HG03139 (cell line): Measurements from ENCODE around the gene PLD2.

Experiments
- ATAC-seq: cut with Tn5 transposase; IDR thresholded peaks from one replicate; pipeline ENCODE4 v1.9.1; 2021; ENCODE audit not compliant: unreplicated experiment

Gene PLD2

GRCh38 chr17:4788807-4789700 lies 17.9 kb upstream of the PLD2 start, which contains the start of gene GLTPD2:
Gene GLTPD2 (plus strand): TSS chr17:4788964. CDS start chr17:4789012, 48 bp downstream.
- ATAC-seq: no peak

DNA sequence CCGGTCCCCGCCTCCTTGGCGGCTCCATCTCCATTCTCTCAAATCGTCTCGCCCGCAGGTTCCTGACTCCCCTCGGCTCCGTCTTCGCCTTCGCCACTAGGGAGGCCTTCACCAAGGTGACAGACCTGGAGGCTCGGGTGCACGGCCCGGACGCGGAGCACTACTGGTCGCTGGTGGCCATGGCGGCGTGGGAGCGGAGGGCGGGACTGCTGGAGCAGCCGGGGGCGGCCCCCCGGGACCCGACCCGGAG lies 17.3 kb upstream of the PLD2 start:
- ATAC-seq: no peak

GRCh38 chr17:4789951-4790704 lies 16.8 kb upstream of the PLD2 start:
- peak; percentile 81 for ATAC-seq

- ATAC-seq: no peak
Measured at GRCh38 chr17:4790705-4791088, 16.3 kb upstream of the PLD2 start.

DNA sequence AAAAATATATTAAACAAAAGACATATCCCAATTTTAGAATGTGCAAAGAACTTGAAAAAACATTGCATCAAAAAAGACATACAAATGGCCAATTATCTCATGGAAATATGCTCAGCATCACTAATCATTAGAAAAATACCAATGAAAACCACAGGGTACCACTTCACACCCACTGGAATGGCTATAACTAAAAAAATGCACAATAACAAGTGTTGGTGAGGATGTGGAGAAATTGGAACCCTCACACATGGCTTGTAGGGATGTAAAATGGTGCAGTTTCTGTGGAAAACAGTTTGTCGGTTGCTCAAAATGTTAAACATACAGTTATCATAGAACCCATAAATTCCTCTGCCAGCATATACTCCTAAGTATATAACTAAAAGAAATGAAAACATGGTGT lies 11.8 kb upstream of the PLD2 start:
- no peak for ATAC-seq

DNA sequence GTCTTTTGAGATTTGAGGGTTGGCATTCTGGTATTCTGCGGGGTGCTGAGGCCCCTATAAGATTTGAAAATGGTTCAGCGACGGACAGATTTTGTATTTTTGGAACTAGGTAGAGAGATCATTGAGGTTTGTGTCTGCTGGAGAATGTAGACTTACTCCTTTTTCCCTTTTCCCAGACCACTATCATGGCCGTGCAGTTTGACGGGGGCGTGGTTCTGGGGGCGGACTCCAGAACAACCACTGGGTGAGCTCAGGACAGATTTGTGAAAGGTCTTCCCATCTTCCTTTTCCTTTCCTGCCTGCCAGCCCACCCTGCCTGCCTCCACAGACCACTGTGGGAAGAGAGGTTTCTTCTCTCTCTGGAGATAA lies 10.4 kb upstream of the PLD2 start:
- ATAC-seq: no peak

GRCh38 chr17:4800462-4801196 lies 6.3 kb upstream of the PLD2 start:
- ATAC-seq: no peak

GRCh38 chr17:4802228-4802627 lies 4.7 kb upstream of the PLD2 start, which contains the start of gene C17orf114:
Gene C17orf114 (minus strand): TSS chr17:4802328.
- no peak for ATAC-seq

GRCh38 chr17:4806456-4806776 lies 536 bp upstream of the PLD2 start:
- no peak for ATAC-seq

DNA sequence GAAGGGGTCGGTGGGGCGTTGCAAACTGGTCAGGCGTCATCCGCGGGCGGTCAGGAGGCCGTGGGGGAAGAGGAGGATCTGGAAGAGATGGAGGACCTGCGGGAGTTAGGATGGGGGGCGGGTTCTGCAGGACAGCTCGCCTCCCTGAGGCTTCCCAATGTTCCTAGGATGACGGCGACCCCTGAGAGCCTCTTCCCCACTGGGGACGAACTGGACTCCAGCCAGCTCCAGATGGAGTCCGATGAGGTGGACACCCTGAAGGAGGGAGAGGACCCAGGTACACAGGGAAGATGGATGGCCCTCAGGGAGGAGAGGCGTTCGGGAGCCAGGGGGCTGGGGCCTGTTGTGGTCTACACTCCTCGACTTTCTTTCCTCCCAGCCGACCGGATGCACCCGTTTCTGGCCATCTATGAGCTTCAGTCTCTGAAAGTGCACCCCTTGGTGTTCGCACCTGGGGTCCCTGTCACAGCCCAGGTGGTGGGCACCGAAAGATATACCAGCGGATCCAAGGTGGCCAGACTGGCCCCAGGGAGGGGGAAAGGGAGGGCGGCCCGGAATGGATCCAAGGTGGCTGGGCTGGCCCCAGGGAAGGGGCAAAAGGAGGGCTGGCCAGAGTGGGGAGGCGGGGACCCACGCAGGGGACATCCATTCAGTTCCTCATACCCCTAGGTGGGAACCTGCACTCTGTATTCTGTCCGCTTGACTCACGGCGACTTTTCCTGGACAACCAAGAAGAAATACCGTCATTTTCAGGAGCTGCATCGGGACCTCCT lies 839 bp downstream of the PLD2 start:
- no peak for ATAC-seq

DNA sequence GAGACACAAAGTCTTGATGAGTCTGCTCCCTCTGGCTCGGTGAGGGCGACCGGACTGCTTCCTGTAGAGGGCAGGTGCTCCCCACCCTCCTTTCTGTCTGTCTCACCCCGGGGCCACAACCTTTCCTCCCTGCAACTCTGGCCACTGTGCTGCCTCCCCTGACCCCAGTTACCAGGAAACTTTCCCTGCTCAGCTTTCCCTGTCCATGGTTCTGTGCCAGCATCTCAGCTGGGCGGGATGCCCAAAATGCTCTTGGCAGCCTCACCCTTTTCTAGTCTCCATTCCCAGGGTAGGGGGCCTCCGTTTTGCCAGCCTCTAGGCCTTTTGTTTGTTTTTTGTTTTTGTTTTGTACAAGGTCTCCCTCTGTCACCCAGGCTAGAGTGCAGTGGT lies 1.4 kb downstream of the PLD2 start:
- ATAC-seq: no peak

DNA sequence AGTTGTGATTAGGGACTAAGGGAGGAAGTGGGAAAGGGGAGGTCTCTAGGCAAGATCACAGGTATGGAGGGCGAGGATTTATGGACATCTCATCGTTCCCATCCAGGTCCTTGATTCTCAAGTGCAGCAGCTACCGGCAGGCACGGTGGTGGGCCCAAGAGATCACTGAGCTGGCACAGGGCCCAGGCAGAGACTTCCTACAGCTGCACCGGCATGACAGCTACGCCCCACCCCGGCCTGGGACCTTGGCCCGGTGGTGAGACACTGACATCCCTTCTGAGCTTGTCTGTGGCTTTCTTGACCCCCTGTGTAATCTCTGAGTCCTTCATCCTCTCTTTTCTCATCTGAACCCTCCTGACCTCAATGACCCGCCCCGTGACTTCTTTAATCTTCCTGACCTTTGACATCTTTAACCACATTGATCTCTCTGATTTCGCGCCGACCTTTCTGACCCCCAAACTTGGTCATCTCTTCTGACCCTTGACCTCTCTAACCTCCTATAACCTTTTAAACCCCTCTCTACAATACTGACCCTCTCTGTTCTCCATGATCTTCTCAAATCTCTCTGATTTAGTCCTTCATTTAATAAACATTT lies 3.8 kb downstream of the PLD2 start:
- ATAC-seq: no peak

- ATAC-seq: no peak
Measured at GRCh38 chr17:4811471-4811870, 4.5 kb downstream of the PLD2 start.

- no peak for ATAC-seq
Measured at GRCh38 chr17:4812690-4813089, 5.7 kb downstream of the PLD2 start.

- ATAC-seq: no peak
Measured at GRCh38 chr17:4815043-4815675, 8.2 kb downstream of the PLD2 start.

DNA sequence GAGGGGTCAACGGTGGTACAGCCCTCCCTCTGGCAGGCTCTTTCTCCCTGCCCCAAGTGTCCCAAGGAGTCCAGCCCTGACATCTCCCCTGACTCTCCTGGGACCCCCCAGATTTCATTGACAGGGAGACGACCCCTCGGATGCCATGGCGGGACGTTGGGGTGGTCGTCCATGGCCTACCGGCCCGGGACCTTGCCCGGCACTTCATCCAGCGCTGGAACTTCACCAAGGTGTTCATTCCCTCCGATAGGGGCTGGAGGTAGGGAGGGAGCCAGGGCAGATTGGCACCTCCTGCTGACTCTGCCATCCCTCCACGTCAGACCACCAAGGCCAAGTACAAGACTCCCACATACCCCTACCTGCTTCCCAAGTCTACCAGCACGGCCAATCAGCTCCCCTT lies 9.9 kb downstream of the PLD2 start:
- no peak for ATAC-seq

GRCh38 chr17:4818276-4818675 lies 11.3 kb downstream of the PLD2 start:
- no peak for ATAC-seq

DNA sequence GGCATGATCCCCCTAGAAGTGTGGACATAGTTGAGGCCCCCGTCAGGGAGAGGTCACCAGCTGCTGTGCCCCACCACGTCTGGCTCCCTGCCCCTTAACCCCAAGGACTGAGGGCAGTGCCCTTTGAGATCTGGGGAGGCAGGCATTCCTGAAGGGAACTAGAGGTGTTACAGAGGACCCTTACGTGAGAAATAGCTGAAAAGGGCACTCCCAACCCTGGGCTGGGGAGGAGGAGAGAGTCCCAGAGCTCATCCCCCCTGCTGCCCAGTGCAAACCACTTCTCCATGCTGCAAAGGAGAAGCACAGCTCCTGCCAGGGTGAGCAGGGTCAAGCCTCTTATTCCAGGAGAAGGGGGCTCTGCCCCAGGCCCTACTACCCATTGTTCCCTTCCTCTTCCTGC lies 15.9 kb downstream of the PLD2 start:
- ATAC-seq: no peak

GRCh38 chr17:4823373-4824089 lies 16.6 kb downstream of the PLD2 start:
- ATAC-seq: no peak

- ATAC-seq: no peak
Measured at GRCh38 chr17:4827399-4827798, 20.4 kb downstream of the PLD2 start.
